Ascending aorta (tissue), 2 donors: ENCODE results near the gene ERC1. TPM values are rescaled to one million over a fixed set of nuclear protein-coding genes. Genes with fewer than 3 reads are reported as not detected.

Experiments used
- DNase-seq, 2 donors: peaks; one replicate each; pipeline ENCODE4 v3.0.0-alpha.2; 2019; ENCODE audit warnings: low spot score in 2 of 2
- H3K27ac ChIP-seq, 2 donors: fragments of 200-600 bp; sonication (generic); one replicate each; pipeline ENCODE4 v1.5.1; 2016 to 2017; ENCODE audit warnings: mild to moderate bottlenecking in 1 of 2
- H3K27me3 ChIP-seq: fragments of 200-600 bp; sonication (generic); one replicate; pipeline ENCODE4 v1.5.1; 2017
- H3K36me3 ChIP-seq, 2 donors: fragments of 200-600 bp; sonication (generic); one replicate each; pipeline ENCODE4 v1.5.1; 2016
- H3K4me1 ChIP-seq, 2 donors: fragments of 200-600 bp; sonication (generic); one replicate each; pipeline ENCODE4 v1.5.1; 2016 to 2017; ENCODE audit warnings: mild to moderate bottlenecking in 1 of 2
- H3K4me3 ChIP-seq, 2 donors: fragments of 200-600 bp; sonication (generic); one replicate each; pipeline ENCODE4 v1.5.1; 2016 to 2017; ENCODE audit warnings: mild to moderate bottlenecking in 1 of 2
- H3K9me3 ChIP-seq, 2 donors: fragments of 200-600 bp; sonication (generic); one replicate each; pipeline ENCODE4 v1.5.1; 2016
- intact Hi-C: fragments of 100-400 bp; cut with DNase I; formaldehyde crosslinking; loops from one replicate; pipeline ENCODE4 v1.15.1; 2023
- total RNA-seq: library from RNA; depleted of rRNA; stranded (reverse); fragments of >200 nt; gene quantifications from one replicate; pipeline ENCODE4 v1.1.0, GENCODE V29; 2016
- TF ChIP-seq, protein P1 (sequence below), 3 experiments: fragments of 200-600 bp in 2 of 3; fragments of 450-650 bp in 1 of 3; sonication (generic) in 2 of 3; IDR thresholded peaks; one replicate each; pipeline ENCODE4 v1.5.1; 2016 to 2019; ENCODE audit warnings: antibody characterized with exemption in 3 of 3, mild to moderate bottlenecking in 1 of 3, moderate library complexity in 1 of 3

The ERC1 gene
- total RNA-seq, 1 donor from 2014 or later = 41.4 TPM

GRCh38 chr12:1171657-1172408, 180.8 kb downstream of the ERC1 start:
- no peak for DNase-seq
- Histone ChIP-seq H3K4me1 (no peaks in the 10 kb centered on the region), H3K27me3 (no peaks in the 10 kb centered on the region), H3K4me3 (no peak overlapping the region), H3K9me3 (no peaks in the 10 kb centered on the region), H3K36me3 (peaks cover 0 to 13% of the 10 kb centered on the region in 2 donors), H3K27ac (no peak overlapping the region)
- TF ChIP-seq, protein P1, sequence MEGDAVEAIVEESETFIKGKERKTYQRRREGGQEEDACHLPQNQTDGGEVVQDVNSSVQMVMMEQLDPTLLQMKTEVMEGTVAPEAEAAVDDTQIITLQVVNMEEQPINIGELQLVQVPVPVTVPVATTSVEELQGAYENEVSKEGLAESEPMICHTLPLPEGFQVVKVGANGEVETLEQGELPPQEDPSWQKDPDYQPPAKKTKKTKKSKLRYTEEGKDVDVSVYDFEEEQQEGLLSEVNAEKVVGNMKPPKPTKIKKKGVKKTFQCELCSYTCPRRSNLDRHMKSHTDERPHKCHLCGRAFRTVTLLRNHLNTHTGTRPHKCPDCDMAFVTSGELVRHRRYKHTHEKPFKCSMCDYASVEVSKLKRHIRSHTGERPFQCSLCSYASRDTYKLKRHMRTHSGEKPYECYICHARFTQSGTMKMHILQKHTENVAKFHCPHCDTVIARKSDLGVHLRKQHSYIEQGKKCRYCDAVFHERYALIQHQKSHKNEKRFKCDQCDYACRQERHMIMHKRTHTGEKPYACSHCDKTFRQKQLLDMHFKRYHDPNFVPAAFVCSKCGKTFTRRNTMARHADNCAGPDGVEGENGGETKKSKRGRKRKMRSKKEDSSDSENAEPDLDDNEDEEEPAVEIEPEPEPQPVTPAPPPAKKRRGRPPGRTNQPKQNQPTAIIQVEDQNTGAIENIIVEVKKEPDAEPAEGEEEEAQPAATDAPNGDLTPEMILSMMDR (IDR thresholded peaks at IDR 0.05) = no peak
- intact Hi-C loops = no loop called here

GRCh38 chr12:1173781-1174617, 183.0 kb downstream of the ERC1 start:
- H3K4me3 ChIP-seq = no peak overlapping the region
- peaks cover 0 to 16% of the 10 kb centered on the region in 2 donors for H3K36me3 ChIP-seq
- intact Hi-C loops = no loop called here
- H3K27me3 ChIP-seq = no peaks in the 10 kb centered on the region
- no peak overlapping the region for H3K27ac ChIP-seq
- no peaks in the 10 kb centered on the region for H3K9me3 ChIP-seq
- H3K4me1 ChIP-seq = no peaks in the 10 kb centered on the region
- TF ChIP-seq, protein P1 (IDR thresholded peaks at IDR 0.05) = no peak
- DNase-seq = no peak

- Histone ChIP-seq H3K27me3 (no peaks in the 10 kb centered on the region), H3K4me3 (no peak overlapping the region), H3K9me3 (no peaks in the 10 kb centered on the region), H3K4me1 (no peaks in the 10 kb centered on the region), H3K36me3 (peaks cover 0 to 11% of the 10 kb centered on the region in 2 donors), H3K27ac (no peak overlapping the region)
- intact Hi-C loops = no loop called here
- TF ChIP-seq, protein P1 (IDR thresholded peaks at IDR 0.05) = no peak
- no peak for DNase-seq
Measured at GRCh38 chr12:1174659-1175058, 183.6 kb downstream of the ERC1 start.

GRCh38 chr12:1176191-1176590, 185.2 kb downstream of the ERC1 start:
- H3K4me1 ChIP-seq = no peaks in the 10 kb centered on the region
- peaks cover 0 to 11% of the 10 kb centered on the region in 2 donors for H3K36me3 ChIP-seq
- no peaks in the 10 kb centered on the region for H3K27me3 ChIP-seq
- H3K27ac ChIP-seq = no peak overlapping the region
- TF ChIP-seq, protein P1 (IDR thresholded peaks at IDR 0.05) = no peak
- no peak overlapping the region for H3K4me3 ChIP-seq
- no peaks in the 10 kb centered on the region for H3K9me3 ChIP-seq
- DNase-seq = no peak
- intact Hi-C loops = no loop called here

- Histone ChIP-seq H3K27me3 (no peaks in the 10 kb centered on the region), H3K27ac (no peak overlapping the region), H3K9me3 (no peaks in the 10 kb centered on the region), H3K4me3 (no peak overlapping the region), H3K36me3 (peaks cover 0 to 22% of the 10 kb centered on the region in 2 donors), H3K4me1 (no peaks in the 10 kb centered on the region)
- DNase-seq = no peak
- TF ChIP-seq, protein P1 (IDR thresholded peaks at IDR 0.05) = no peak
- intact Hi-C loops = no loop called here
Measured at GRCh38 chr12:1179128-1179527, 188.1 kb downstream of the ERC1 start.
